T-helper 1 cell treated with Interleukin-12 subunit alpha and Interleukin-12 subunit beta and Interleukin-4 antibody, amounts not matched to agents 30 ng/mL and 1 ng/mL, for 36 hours (primary cell): ENCODE measurements around the gene KCTD19. TPM values are rescaled to one million over a fixed set of nuclear protein-coding genes. Genes with fewer than 3 reads are reported as not detected.

Experiments
- intact Hi-C: fragments of 100-400 bp; cut with micrococcal nuclease; formaldehyde crosslinking; loops from one replicate; pipeline ENCODE4 v1.15.1; 2024
- total RNA-seq: library from RNA; stranded (reverse); gene quantifications from 2 replicates; pipeline ENCODE4 v1.2.3, GENCODE V29; 2022

KCTD19 gene
- total RNA-seq, 1 donor from 2014 or later: 0.10 TPM

DNA sequence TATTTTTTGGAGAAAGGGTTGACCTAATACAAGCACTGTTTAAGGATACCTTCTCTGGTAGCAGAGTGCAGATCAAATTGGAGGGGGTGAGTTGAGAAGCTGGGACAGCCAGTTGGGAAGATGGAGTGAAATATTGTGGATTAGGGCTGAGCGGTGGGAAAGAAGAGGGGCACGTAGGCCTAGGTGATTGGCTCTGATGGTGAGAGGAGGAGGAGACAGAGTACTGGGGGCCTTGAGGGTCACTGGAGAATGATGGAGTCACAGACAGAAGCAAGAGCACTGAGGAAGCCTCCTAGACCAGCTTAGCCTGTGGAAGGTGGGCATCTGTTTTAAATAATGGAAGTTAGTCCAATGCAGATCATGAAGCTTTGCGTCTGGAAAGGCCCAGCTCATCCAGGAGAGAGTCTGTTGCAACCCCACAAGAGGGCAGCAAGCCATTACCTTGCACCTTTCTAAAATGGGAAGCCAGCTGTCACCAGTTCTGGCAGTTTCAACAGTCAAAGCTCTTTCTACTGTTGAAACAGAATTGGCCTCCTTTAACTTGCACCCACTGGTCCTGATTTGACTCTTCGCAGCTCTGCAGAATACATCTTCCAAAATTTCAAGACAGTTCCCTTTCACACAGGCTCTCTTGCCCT lies 66.0 kb downstream of the KCTD19 start:
- intact Hi-C loops: loop anchor here (1.0 kb wide), 2 partner anchors 139 to 187 kb away; no protein-coding TSS in a partner anchor

DNA sequence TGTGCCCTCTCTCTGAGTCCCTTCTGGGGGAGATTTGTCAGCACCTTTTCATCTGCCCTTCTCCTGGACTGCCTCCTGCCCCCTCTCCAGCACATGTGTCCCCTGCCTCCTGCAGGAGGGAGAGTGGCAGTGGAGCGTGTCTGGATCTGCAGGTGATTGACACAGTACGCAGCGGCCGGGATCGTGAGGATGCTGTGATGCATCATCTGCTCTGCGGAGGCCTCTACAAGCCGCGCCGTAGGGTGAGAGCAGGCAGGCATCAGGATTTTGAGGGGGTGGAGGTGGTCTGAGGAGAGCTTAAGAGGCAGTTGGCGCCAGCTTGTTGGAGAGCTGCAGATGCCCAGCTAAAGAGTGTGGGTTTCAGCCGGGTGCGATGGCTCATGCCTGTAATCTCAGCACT lies 66.8 kb downstream of the KCTD19 start:
- intact Hi-C loops: loop anchor here (1.0 kb wide), 2 partner anchors 140 to 188 kb away; no protein-coding TSS in a partner anchor

DNA sequence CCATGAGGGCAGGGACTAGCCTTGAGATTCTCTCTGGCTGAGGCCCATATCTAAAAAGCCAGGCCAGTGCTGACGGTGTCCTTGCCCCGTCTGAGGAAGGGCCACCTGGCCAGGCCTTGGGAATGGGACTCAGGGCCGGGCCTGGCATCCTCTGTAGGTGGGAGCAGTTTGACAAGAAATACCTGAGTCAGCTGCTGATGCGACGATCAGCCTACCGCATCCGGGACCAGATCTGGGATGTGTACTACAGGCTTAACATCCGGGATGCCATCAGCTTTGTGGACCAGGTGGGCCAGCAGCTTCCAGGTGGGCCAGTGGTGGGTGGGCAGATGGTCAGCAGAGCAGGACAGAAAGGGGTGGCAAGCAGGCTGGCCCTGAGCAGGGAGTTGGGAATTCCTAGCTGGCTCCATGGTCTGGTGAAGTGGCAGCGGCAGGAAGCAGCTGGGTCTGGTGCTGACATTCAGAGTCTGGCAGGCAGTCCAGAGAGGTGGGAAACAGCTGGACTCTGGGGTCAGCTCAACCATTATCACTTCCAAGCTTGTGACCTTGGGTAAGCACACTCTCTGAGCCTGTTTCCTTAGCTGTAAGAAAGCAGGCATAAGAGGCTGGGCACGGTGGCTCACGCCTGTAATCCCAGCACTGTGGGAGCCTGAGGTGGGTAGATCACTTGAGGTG lies 68.2 kb downstream of the KCTD19 start:
- intact Hi-C loops: no loop called here

DNA sequence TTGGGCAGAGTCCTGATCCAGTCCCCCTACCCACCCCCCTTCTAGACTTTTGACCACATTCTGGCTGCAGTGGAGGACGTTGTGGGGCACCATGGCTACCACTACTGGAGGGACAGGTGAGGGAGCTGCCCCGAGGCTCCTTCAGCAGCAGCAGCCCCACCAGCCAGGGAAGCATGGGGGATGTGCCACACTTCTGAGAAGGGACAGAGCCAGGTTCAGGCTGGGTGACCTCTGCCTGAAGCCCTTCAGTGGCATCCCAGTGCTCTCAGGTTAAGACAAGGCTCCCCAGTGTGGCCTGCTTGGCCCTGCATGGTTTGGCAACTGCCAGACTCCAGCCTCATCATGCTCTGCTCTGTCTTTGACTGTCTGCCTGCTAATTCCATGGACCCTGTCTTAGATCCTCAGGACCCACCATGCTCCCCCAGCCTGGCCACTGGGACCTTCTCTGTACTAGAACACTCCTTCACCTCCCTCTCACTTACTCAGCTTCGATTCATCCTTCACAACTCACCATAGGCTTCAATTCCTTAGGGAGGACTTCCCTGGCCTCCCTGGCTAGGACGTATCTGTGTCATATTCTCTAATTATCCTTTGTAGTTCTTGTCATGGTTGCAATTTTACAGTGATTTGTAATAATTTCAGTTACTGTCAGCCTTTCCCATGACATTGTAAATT lies 68.9 kb downstream of the KCTD19 start:
- intact Hi-C loops: no loop called here

DNA sequence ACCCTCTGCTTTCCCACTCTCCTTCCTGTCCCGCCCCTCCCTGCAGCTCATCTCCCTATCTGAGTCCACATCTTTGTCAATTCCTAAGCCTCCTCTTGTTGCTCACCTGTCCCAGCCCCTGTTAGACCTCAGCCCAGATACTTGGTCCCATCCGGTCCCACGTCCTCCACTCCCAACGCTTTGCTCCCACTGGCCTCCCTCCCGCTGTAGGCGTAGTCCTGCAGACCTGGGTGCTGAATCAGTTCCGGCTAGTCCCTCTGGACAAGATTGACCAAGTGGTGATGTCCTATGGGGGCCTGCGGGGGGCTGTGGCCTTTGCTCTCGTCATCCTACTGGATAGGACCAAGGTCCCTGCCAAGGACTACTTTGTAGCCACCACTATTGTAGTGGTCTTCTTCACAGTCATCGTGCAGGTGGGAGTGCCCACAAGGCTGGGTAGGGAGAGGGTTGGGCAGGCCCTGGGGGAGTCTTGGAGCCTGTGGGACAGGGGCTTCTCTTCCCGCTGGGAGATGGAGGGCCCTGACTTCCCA lies 69.8 kb downstream of the KCTD19 start:
- intact Hi-C loops: no loop called here

DNA sequence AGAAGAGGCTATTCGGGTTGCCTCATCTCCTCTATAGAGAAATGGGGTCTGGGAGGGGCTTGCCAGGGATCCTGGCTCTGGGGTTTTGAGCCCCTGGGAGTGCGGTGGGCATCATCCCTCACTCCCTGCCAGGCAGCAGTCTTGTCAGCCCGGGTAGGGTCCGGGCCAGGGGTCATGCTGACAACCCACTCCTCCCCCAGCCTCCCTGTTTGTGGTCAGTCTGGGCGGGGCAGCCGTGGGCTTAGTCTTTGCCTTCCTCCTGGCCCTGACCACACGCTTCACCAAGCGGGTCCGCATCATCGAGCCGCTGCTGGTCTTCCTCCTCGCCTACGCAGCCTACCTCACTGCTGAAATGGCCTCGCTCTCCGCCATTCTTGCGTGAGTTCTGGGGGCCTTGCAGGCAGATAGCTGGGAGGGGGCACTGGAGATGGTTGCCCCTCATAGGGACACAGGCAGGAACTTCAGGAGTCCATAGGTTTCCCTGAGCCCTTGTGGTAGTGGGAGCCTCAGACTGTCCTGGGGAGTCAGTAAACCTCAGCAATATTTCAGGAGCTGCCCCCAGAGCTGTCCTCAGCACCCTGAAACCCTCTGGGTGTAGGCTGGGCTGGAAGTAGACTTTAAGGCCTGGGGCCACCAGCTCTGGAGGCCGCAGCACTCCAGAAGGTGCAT lies 70.9 kb downstream of the KCTD19 start:
- intact Hi-C loops: no loop called here

DNA sequence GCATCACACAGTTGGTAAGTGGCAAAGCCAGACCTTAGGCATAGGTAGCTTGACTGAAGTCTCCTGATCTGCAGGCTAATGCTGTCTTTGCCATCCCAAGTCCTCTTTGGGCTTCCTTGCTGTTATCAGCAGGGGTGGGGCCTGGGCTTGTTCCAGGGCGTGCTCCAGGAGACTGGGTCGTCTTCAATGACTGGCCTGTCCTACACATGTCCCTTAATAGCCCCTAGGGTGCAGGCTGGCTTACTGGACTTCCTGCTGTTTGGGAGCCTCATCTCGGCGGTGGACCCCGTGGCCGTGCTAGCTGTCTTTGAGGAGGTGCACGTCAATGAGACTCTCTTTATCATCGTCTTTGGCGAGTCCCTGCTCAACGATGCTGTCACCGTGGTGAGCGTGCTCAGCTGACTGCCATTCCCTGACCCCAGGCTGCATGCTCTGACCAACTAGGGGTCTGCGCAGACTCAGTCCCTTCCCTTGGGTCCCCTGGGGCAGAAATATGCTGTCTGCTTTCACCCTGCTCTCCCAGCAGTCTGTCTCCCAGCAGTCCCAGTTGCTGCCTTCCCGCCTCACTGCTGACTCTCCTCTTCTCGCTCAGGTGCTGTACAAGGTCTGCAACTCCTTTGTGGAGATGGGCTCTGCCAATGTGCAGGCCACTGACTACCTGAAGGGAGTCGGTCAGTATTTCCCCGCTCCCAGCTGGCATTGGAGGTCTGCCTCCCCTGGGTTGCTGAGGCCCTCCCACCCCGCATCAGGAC lies 71.6 kb downstream of the KCTD19 start:
- intact Hi-C loops: no loop called here

DNA sequence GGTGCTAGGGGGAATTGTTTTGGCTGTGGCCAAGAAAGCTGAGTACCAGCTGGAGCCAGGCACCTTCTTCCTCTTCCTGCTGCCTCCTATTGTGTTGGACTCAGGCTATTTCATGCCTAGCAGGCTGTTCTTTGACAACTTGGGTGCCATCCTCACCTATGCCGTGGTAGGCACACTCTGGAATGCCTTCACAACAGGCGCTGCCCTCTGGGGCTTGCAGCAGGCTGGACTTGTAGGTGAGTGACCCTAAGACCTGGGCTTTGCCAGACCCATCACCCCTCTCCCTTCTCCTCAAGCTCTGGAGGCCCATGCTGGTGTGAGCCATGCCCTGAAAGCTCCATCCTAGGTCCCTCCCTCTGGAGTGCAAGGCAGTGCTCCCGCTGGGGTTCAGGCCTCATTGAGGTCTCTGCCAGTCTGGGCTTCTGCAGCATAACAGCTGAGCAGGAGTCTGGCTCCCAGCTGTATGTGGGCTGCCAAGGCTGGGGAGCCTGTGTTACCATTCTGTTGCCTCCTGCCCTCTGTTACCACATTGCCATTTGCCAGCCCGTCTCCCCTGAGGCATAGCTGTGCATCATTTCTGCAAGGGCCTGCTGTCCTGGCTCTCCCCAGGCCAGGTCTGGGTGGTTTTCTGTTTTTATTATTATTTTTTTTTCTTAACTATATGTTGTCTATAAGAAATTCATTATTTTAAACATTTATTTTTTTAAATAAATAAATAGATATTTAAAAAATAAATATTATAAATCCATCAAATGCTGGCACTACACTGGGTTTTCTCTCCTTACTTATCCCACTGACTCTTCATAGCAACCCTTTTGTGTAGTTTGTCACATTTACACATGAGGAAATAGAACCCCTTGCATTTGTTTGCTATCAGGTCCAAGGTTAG lies 73.7 kb downstream of the KCTD19 start:
- intact Hi-C loops: no loop called here

DNA sequence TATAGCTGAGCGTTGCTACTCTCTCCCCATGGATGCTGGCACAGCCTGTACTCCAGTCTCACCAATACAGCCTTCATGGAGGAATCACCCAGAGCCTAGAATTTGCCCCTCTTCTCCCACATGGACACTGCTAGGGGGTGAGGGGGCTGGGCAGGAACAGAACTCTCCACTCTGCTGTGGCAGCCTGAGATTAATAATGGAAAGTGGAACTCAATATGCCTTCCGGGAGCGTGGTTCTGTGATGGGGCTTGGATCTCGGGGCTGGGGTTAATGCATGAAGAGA lies 76.6 kb downstream of the KCTD19 start:
- intact Hi-C loops: no loop called here

DNA sequence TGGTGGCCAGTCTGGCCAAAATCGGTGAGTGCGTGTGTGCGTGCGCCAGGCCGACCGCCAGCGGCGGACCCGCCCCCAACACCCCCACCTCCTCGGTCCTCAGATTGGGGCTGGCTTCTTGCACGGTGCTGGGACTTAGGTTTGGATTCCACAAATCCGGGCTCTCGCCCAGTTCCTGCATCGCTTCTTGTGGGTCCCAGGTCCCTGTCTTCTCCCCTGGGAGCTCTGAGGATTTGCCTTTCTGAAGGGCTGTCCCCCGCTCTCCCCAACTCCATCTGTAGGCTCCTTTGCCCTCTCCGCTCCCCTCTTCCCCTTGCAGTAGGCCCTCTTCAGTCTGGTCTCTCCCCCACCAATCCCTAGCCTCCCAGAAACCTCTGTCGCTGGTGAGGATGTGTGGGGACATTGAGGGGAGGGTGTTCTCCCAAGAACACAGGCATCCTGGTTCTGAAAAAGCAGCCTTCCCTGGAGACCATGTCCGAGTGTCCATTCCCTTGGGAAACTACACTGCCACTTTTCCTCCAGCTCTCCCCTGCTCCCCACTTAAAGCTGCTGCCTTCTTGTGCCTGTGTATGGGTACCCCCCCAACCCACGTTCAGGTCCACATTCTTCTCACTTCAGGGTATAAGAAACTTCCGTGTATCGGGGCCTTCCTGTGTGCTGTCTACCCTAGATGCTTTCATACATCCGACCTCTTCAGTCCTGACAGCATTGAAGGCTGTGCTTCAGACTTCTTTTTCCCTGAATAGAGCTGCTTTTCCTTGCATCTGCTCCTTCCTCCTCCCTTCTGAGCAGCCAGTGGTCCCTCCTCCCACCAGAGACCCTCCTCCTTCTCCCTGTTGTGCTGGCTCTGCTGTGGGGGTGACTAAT lies 77.1 kb downstream of the KCTD19 start:
- intact Hi-C loops: loop anchor here (5.0 kb wide), 3 partner anchors 222 to 418 kb away; partner anchors contain the start of genes C16orf86, CBFB, ENKD1 and PDP2

DNA sequence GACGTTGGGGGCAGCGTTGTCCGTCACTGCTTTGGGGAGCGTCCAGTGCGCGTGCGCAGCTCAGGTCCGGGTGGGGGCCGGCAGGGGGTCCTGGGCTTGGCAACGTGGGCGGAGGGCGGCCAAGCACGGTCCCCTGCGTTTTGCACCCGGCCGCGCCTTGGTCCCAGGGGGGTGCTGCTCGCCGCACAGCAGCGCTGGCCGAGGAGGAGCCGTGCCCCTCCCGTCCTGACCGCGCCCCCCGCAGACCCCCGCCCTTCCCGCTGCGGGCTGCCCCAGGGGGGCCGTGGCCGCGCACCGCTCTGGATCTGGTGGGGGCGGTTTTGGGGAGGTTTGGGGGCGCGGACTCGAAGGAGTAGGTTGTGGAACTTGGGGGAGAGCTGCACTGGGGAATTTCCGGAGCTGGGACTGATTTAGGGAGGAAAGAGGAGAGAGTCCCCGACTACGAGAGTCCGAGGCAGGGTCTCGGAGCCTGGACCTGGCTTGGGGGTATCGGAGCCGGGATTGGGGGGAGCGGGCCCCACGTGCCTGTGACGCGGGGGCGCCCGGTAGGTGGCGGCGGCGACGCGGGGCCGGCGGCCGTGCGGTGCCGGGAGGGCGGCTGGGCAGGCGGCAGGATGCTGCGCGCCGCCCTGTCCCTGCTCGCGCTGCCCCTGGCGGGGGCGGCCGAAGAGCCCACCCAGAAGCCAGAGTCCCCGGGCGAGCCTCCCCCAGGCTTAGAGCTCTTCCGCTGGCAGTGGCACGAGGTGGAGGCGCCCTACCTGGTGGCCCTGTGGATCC lies 78.0 kb downstream of the KCTD19 start, which contains the start of gene SLC9A5:
SLC9A5 (plus strand) TSS at position 579 of the 777 bp plus-strand sequence; CDS start at position 615, 36 bp downstream.
- intact Hi-C loops: loop anchor here (5.0 kb wide), 3 partner anchors 221 to 419 kb away; partner anchors contain the start of genes C16orf86, CBFB, ENKD1 and PDP2

DNA sequence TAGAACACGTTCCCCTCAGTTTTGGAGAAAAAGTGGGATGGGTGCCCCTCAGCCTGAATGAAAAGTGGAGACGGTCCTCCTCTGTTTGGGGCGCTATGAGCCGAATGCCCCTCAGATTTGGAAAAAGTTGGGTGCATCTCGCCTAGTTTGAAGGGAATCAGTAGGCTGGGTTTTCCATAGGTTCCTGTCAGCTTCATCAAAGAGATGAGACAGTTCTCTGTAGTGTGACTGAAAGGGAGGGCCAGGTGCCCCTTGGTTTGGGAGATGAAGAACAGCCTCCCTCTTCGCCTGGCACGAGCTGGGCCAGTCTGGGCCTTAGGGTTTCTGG lies 78.5 kb downstream of the KCTD19 start:
- intact Hi-C loops: loop anchor here (5.0 kb wide), 3 partner anchors 221 to 419 kb away; partner anchors contain the start of genes C16orf86, CBFB, ENKD1 and PDP2

DNA sequence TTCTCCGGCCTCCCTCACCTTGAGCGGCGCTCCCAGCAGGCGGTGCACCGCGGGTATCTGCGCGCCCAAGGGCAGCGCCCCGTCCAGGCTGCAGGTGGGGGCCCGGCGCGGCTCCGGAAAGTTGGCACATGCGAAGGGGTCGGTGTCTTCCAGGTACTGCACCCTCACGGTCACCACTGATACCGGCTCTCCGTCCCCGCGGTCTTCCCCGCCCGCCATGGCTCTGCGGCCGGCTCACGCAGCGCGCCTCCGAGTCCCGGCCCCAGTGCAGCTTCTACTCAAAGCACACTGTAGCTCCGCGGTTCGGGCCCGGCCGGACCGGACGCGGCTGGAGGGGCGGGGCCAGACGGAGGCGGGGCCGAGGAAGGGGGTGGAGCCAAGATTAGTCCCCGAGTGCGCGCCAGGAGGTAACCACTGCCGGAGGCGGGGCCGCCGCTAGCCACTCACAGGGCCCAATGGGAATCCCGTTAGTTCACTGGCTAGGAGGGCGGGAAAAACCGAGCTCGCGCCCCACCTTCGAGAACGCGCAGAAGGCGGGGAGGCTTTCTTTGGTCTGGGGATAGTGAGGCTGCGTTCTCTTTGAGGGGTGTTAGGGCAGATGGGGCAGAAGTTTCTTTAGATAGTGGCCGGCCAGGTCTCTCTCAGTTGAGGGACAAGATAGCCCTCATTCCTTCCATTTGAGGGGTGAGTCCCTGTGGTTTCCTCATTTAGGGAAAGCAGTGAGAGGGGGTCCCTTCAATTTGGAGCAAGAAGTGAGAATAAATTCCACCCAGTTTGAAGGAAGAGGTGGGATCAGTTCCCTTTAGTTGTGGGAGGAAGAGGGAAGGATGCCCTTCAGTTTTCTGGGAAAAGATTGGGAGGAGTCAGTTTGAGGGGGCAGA lies 79.1 kb downstream of the KCTD19 start, which contains the start of gene FHOD1:
FHOD1 (minus strand) TSS at position 290 of the 881 bp plus-strand sequence; CDS start at position 219, 71 bp downstream.
- intact Hi-C loops: loop anchor here (1.0 to 5.0 kb wide), 11 partner anchors 20 to 551 kb away; partner anchors contain the start of genes C16orf86, CBFB, CMTM4 and CTCF

DNA sequence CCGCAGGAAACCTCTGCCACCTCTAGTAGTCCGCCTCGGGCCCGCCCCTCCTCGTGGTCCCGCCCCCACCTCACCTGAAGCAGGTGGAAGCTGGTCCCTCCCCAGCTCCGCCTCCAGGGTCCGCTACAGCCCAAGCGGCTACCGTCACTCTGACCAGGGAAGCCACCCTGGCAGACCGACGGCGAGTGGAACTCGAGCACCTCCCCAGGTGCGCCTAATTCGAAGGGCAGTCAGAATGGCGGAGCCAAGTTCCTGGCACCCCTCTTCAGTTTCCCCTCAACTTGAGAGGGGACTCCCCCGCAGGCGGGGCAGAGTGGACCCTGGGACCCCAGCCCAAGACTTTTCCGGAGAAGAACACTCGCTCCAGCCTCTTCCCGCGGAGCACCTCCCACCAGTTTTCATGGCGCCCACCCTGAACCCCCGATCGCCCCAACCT lies 79.8 kb downstream of the KCTD19 start:
- intact Hi-C loops: loop anchor here (1.0 to 5.0 kb wide), 11 partner anchors 19 to 550 kb away; partner anchors contain the start of genes C16orf86, CBFB, CMTM4 and CTCF

DNA sequence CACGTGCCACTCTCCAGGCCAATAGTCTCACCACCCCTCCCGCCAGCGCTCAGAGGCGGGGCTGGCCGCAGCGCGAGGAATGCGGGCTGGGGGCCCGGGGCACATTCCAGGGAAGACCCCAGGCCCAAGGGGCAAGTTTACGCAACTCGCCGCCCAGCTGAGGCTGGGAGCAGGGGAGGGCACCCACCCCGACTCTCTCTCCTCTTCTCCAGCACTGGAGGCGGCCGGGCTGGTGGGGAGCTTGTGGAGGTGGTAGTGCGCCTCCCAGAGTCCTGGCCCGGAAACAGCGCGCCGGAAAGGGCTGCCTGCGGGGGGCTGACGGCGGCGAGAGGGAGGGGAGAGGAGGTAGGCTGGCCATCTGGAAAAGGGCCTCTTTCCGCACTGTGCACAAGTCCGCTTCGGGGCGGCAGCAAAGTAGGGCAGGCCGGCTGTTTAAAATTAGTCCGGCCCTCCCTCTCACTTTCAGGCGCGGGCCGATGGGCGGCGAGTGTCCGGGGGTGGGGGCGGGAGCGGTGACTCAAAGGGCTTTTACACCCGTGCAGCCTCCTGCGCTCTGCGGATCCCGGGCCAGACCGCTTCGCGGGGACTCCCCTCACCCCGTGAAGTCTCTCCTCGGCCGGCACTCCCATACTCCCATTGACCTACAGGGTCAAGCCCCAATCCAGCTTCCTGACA lies 80.3 kb downstream of the KCTD19 start:
- intact Hi-C loops: loop anchor here (2.0 to 5.0 kb wide), 4 partner anchors 219 to 549 kb away; partner anchors contain the start of genes C16orf86, CBFB, CMTM4 and ENKD1

DNA sequence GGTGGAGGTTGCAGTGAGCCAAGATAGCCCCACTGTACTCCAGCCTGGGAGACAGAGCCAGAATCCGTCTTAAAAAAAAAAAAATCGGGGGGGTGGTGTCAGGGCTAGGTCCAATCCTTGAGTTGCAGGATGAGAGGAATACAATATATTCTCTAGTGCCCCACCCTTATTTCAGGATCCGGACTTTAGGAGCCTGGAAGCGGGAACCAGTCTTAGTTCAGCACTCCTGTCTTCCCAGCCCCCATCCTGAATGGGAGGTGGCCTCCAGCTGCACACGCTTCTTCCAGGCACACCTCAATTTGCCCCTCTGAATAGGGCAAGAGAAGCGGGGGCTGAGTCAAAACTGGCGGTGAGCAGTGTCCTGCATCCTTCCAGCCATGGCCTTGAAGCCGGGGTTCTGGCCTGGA lies 80.9 kb downstream of the KCTD19 start:
- intact Hi-C loops: loop anchor here (2.0 to 5.0 kb wide), 4 partner anchors 218 to 549 kb away; partner anchors contain the start of genes C16orf86, CBFB, CMTM4 and ENKD1
